H9 (cell line): ENCODE measurements around the gene IFNA13. TPM values are rescaled to one million over a fixed set of nuclear protein-coding genes. Genes with fewer than 3 reads are reported as not detected.

ENCODE experiments used
- DNase-seq: peaks from one replicate; pipeline ENCODE4 v3.0.0-alpha.2; 2017
- H2AFZ ChIP-seq: one replicate; pipeline ENCODE4 v1.6.1; 2013; ENCODE audit warnings: mild to moderate bottlenecking, low read length, control low read depth, moderate library complexity
- H2AK5ac ChIP-seq: 2 replicates; pipeline ENCODE4 v1.6.1; 2013; ENCODE audit warnings: low read length, control low read depth, mixed read lengths; ENCODE audit not compliant: insufficient read length
- H2BK120ac ChIP-seq: one replicate; pipeline ENCODE4 v1.6.1; 2013; ENCODE audit warnings: low read depth, mild to moderate bottlenecking, low read length, control low read depth, inconsistent platforms; ENCODE audit not compliant: poor library complexity, severe bottlenecking
- H2BK12ac ChIP-seq: 2 replicates; pipeline ENCODE4 v1.6.1; 2013; ENCODE audit warnings: low read length, control low read depth, mixed read lengths, low read depth; ENCODE audit not compliant: insufficient read length
- H2BK15ac ChIP-seq: 2 replicates; pipeline ENCODE4 v1.6.1; 2013; ENCODE audit warnings: low read depth, low read length, control low read depth
- H2BK20ac ChIP-seq: one replicate; pipeline ENCODE4 v1.6.1; 2013; ENCODE audit warnings: low read depth, mild to moderate bottlenecking, low read length, control low read depth, inconsistent platforms; ENCODE audit not compliant: poor library complexity, severe bottlenecking
- H2BK5ac ChIP-seq: 2 replicates; pipeline ENCODE4 v1.6.1; 2013; ENCODE audit warnings: low read length, control low read depth, mixed read lengths; ENCODE audit not compliant: insufficient read length
- H3K14ac ChIP-seq: 2 replicates; pipeline ENCODE4 v1.6.1; 2013; ENCODE audit warnings: low read length, control low read depth; ENCODE audit not compliant: insufficient read depth
- H3K18ac ChIP-seq: 2 replicates; pipeline ENCODE4 v1.6.1; 2013; ENCODE audit warnings: low read depth, mild to moderate bottlenecking, mixed read lengths, low read length, control low read depth; ENCODE audit not compliant: insufficient read length
- H3K23ac ChIP-seq: 2 replicates; pipeline ENCODE4 v1.6.1; 2013; ENCODE audit warnings: low read length, control low read depth, mixed read lengths, low read depth; ENCODE audit not compliant: insufficient read length
- H3K23me2 ChIP-seq: 2 replicates; pipeline ENCODE4 v1.6.1; 2013; ENCODE audit warnings: low read depth, mild to moderate bottlenecking, mixed read lengths, low read length, control low read depth; ENCODE audit not compliant: insufficient read length, poor library complexity, severe bottlenecking
- H3K27ac ChIP-seq: 2 replicates; pipeline ENCODE4 v1.5.1; 2013; ENCODE audit warnings: low read length, control low read depth, mixed read lengths, low read depth; ENCODE audit not compliant: insufficient read length
- H3K27me3 ChIP-seq: 2 replicates; pipeline ENCODE4 v1.6.1; 2013; ENCODE audit warnings: low read length, control low read depth, inconsistent platforms; ENCODE audit not compliant: insufficient read depth
- H3K4ac ChIP-seq: 2 replicates; pipeline ENCODE4 v1.6.1; 2013; ENCODE audit warnings: low read depth, mild to moderate bottlenecking, control low read depth, inconsistent platforms, low read length, moderate library complexity
- H3K4me1 ChIP-seq: 2 replicates; pipeline ENCODE4 v1.6.1; 2013; ENCODE audit warnings: low read length, control low read depth, inconsistent platforms; ENCODE audit not compliant: insufficient read depth
- H3K4me2 ChIP-seq: 2 replicates; pipeline ENCODE4 v1.6.1; 2013; ENCODE audit warnings: low read length, control low read depth, mixed read lengths; ENCODE audit not compliant: insufficient read length, insufficient read depth
- H3K56ac ChIP-seq: 2 replicates; pipeline ENCODE4 v1.6.1; 2013; ENCODE audit warnings: low read depth, mild to moderate bottlenecking, mixed read lengths, low read length, control low read depth; ENCODE audit not compliant: insufficient read length
- H3K79me1 ChIP-seq: 2 replicates; pipeline ENCODE4 v1.6.1; 2013; ENCODE audit warnings: low read depth, mild to moderate bottlenecking, moderate library complexity, low read length, control low read depth, inconsistent platforms; ENCODE audit not compliant: insufficient read depth, poor library complexity, severe bottlenecking
- H3K79me2 ChIP-seq: 2 replicates; pipeline ENCODE4 v1.6.1; 2013; ENCODE audit warnings: low read length, control low read depth, inconsistent platforms; ENCODE audit not compliant: insufficient read depth
- H3K9ac ChIP-seq: 2 replicates; pipeline ENCODE4 v1.6.1; 2013; ENCODE audit warnings: low read length, control low read depth, mixed read lengths; ENCODE audit not compliant: insufficient read length; ENCODE audit errors: extremely low read depth
- H3K9me3 ChIP-seq: one replicate; pipeline ENCODE4 v1.6.1; 2013; ENCODE audit warnings: low read depth, low read length, inconsistent platforms; ENCODE audit not compliant: control insufficient read depth
- H3T11ph ChIP-seq: one replicate; pipeline ENCODE4 v1.6.1; 2013; ENCODE audit warnings: mild to moderate bottlenecking, low read length, control low read depth, inconsistent platforms
- H4K20me1 ChIP-seq: one replicate; pipeline ENCODE4 v1.6.1; 2013; ENCODE audit not compliant: control insufficient read depth, insufficient read length, insufficient read depth
- H4K5ac ChIP-seq: 2 replicates; pipeline ENCODE4 v1.6.1; 2013; ENCODE audit warnings: low read depth, mild to moderate bottlenecking, mixed read lengths, low read length, control low read depth; ENCODE audit not compliant: insufficient read length
- H4K8ac ChIP-seq: replicated peaks from 2 replicates; pipeline ENCODE4 v1.6.1; 2013; ENCODE audit warnings: low read length, control low read depth, mixed read lengths, low read depth; ENCODE audit not compliant: insufficient read length
- H4K91ac ChIP-seq: 2 replicates; pipeline ENCODE4 v1.6.1; 2013; ENCODE audit warnings: low read depth, mild to moderate bottlenecking, moderate library complexity, mixed read lengths, low read length, control low read depth; ENCODE audit not compliant: insufficient read length
- H3K27ac Mint-ChIP-seq, 3 experiments: 2 replicates in 2 of 3; 3 replicates in 1 of 3; pipeline ENCODE4 v1.8.0; 2020 to 2021; ENCODE audit warnings: mixed read lengths in 3 of 3, mild to moderate bottlenecking in 1 of 3, moderate library complexity in 1 of 3
- H3K27me3 Mint-ChIP-seq: 2 replicates; pipeline ENCODE4 v1.8.0; 2021; ENCODE audit warnings: low read depth, mild to moderate bottlenecking, moderate library complexity, mixed read lengths
- H3K36me3 Mint-ChIP-seq, 3 experiments: 2 replicates in 2 of 3; 3 replicates in 1 of 3; pipeline ENCODE4 v1.8.0; 2020 to 2021; ENCODE audit warnings: low read depth in 3 of 3, mixed read lengths in 3 of 3; ENCODE audit not compliant: insufficient read depth in 1 of 3
- H3K4me1 Mint-ChIP-seq, 2 experiments: 2 replicates each; pipeline ENCODE4 v1.8.0; 2020; ENCODE audit warnings: mixed read lengths in 2 of 2
- H3K4me3 Mint-ChIP-seq, 2 experiments: 2 replicates in 1 of 2; 3 replicates in 1 of 2; pipeline ENCODE4 v1.8.0; 2020 to 2021; ENCODE audit warnings: mild to moderate bottlenecking in 2 of 2, mixed read lengths in 2 of 2, moderate library complexity in 1 of 2
- H3K9me3 Mint-ChIP-seq, 2 experiments: 2 replicates in 1 of 2; 3 replicates in 1 of 2; pipeline ENCODE4 v1.8.0; 2020; ENCODE audit warnings: mild to moderate bottlenecking in 2 of 2, mixed read lengths in 2 of 2, moderate library complexity in 1 of 2
- CTCF ChIP-seq: fragments of 200-600 bp; sonication (generic); conservative IDR thresholded peaks from 3 replicates; pipeline ENCODE4 v1.8.0; 2021; ENCODE audit warnings: antibody characterized with exemption, mild to moderate bottlenecking
- WGBS: extraction: QIAGEN DNeasy Blood & Tissue Kit; methylation state at CpG from one replicate; pipeline ENCODE4 v1.1.7; 2013; ENCODE audit warnings: missing lambda C conversion rate, low lambda C conversion rate, mixed read lengths; ENCODE audit not compliant: insufficient read length; ENCODE audit errors: extremely low coverage; 5-methylcytosine and 5-hydroxymethylcytosine counted together
- total RNA-seq: library from RNA; stranded (reverse); gene quantifications from 2 replicates; pipeline ENCODE4 v1.2.1, GENCODE V29; 2021

The IFNA13 gene
- total RNA-seq, 1 experiment from 2014 or later: not detected

- Mint-ChIP-seq H3K27ac (no peak overlapping the region), H3K4me3 (no peak overlapping the region), H3K36me3 (no peaks in the 10 kb centered on the region; a peak in 1 of 7 replicates), H3K9me3 (peaks cover 2 to 8% of the 10 kb centered on the region in 2 experiments; a peak in 4 of 5 replicates), H3K4me1 (no peaks in the 10 kb centered on the region), H3K27me3 (peaks cover 6% of the 10 kb centered on the region)
- Histone ChIP-seq H2AK5ac (no peak overlapping the region), H3K79me1 (no peaks in the 10 kb centered on the region), H4K8ac (no peak overlapping the region), H4K91ac (no peak overlapping the region), H2BK120ac (no peak overlapping the region), H4K5ac (no peak overlapping the region), H3K14ac (no peak overlapping the region), H3T11ph (no peak overlapping the region), H4K20me1 (no peaks in the 10 kb centered on the region), H3K27ac (no peak overlapping the region), H3K9me3 (no peaks in the 10 kb centered on the region), H3K23ac (no peak overlapping the region), H3K4me1 (no peaks in the 10 kb centered on the region), H2BK12ac (no peak overlapping the region), H3K4me2 (no peak overlapping the region), H3K56ac (no peak overlapping the region), H3K27me3 (no peaks in the 10 kb centered on the region), H3K23me2 (no peaks in the 10 kb centered on the region), H3K18ac (no peak overlapping the region), H2BK20ac (no peak overlapping the region), H3K9ac (no peak overlapping the region), H2BK5ac (no peak overlapping the region), H2AFZ (no peak overlapping the region), H3K79me2 (no peaks in the 10 kb centered on the region), H3K4ac (no peak overlapping the region), H2BK15ac (no peak overlapping the region)
- DNase-seq: no peak
- no CpG with 5 or more reads among the region's 3 CpGs for WGBS
- TF ChIP-seq CTCF: no peak
Observed at GRCh38 chr9:21348430-21348970, 19.4 kb downstream of the IFNA13 start.
